Gastrocnemius medialis (tissue), 4 donors: ENCODE results near the gene HOXB1. TPM values are rescaled to one million over a fixed set of nuclear protein-coding genes. Genes with fewer than 3 reads are reported as not detected.

Experiments
- ATAC-seq, 2 donors: fragments of 150-250 bp; one replicate each; pipeline ENCODE4 v1.9.1; 2016
- DNase-seq, 2 donors: peaks; one replicate each; pipeline ENCODE4 v3.0.0-alpha.2; 2019
- H3K27ac ChIP-seq, 4 donors: fragments of 200-600 bp; sonication (generic); 1 replicate in 1 of 4; 2 replicates in 3 of 4; pipeline ENCODE4 v1.5.1; 2016 to 2018; ENCODE audit warnings: mild to moderate bottlenecking in 2 of 4, moderate library complexity in 1 of 4
- H3K27me3 ChIP-seq, 3 donors: fragments of 200-600 bp; sonication (generic) in 2 of 3; 1 replicate in 1 of 3; 2 replicates in 2 of 3; pipeline versions ENCODE4 v1.5.1 to v1.6.0; 2016 to 2019; ENCODE audit warnings: mild to moderate bottlenecking in 1 of 3, moderate library complexity in 1 of 3
- H3K36me3 ChIP-seq, 2 donors: fragments of 200-600 bp; sonication (generic) in 1 of 2; one replicate each; pipeline ENCODE4 v1.5.1; 2017 to 2018
- H3K4me1 ChIP-seq, 2 donors: fragments of 200-600 bp; sonication (generic) in 1 of 2; one replicate each; pipeline ENCODE4 v1.5.1; 2016 to 2017; ENCODE audit warnings: mild to moderate bottlenecking in 2 of 2
- H3K4me3 ChIP-seq, 4 donors: fragments of 200-600 bp; sonication (generic) in 3 of 4; 1 replicate in 1 of 4; 2 replicates in 3 of 4; pipeline ENCODE4 v1.5.1; 2016 to 2019; ENCODE audit warnings: mild to moderate bottlenecking in 2 of 4
- H3K9me3 ChIP-seq, 3 donors: fragments of 200-600 bp; sonication (generic) in 2 of 3; 1 replicate in 1 of 3; 2 replicates in 2 of 3; pipeline ENCODE4 v1.5.1; 2016 to 2019
- POLR2A ChIP-seq, 2 donors: fragments of 450-650 bp; IDR thresholded peaks; one replicate each; pipeline ENCODE4 v1.6.1; 2017; ENCODE audit warnings: antibody characterized with exemption in 2 of 2, mild to moderate bottlenecking in 2 of 2, moderate library complexity in 2 of 2
- in situ Hi-C, 4 donors: fragments of 200-750 bp; cut with MboI; loops; one replicate each; pipeline versions ENCODE4 v1.15.0 to v1.8.0; 2017; ENCODE audit warnings: low sequenced_read_pairs in 4 of 4
- intact Hi-C: fragments of 100-400 bp; cut with DNase I; formaldehyde crosslinking; loops from one replicate; pipeline ENCODE4 v1.15.1; 2023; ENCODE audit warnings: low total_unique reads
- total RNA-seq, 4 donors: library from RNA; depleted of rRNA; stranded (reverse); fragments of >200 nt; gene quantifications; one replicate each; pipeline versions ENCODE4 v1.1.0 to v1.2.3, GENCODE V29; 2016
- TF ChIP-seq, protein P1 (sequence below), 5 experiments: fragments of 450-650 bp in 3 of 5; fragments of 200-600 bp in 2 of 5; sonication (generic) in 2 of 5; IDR thresholded peaks in 4 of 5; conservative IDR thresholded peaks in 1 of 5; 1 replicate in 4 of 5; 2 replicates in 1 of 5; pipeline ENCODE4 v1.5.1; 2016 to 2019; ENCODE audit warnings: antibody characterized with exemption in 5 of 5, mild to moderate bottlenecking in 3 of 5, moderate library complexity in 3 of 5

The HOXB1 gene
- total RNA-seq, 4 donors from 2014 or later = not detected

DNA sequence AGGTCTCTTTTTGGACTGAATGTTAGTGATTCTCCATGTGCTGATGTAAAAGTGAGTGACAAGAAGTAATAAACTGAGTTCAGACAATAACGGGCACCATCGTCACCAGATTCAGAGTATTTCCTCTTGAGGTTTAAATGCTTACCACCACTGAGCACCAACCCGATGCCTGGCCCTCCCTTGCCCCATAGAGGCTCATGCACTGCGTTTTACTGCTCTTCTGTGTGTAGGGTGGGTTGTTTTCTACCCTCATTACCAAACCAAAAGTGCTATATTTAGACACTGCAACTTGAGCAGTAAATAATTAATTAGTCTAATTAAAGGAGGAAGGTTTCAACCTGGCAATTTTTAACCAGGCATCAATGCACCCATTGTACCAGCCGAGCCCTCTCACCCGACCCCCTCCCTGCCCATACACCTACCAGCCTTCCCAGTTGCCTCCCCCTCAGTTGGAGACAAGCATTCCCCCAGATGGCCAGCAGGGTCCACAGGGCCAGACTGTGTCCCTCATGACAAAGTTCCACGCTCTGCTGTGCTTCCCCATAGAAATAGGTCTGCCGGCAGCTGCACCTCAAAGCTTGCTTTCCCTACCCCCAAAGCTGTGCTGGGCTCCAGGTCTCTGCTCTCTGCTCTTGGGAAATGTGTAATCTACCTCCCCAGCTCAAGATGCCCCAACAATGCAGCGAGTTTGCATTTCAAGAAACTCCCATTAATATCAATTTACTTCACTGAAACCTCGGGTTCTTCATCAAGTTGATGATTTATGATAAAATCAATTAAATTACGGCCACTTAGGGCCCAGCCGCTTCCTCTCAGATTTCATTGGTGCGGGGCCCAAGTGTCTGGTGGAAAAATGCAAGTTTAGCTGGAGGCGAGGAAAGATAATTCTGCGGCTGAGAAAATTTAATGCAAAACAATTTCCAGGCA lies 31.3 kb upstream of the HOXB1 start:
- Histone ChIP-seq H3K4me1 (peaks cover under 1 to 2% of the 10 kb centered on the region in 2 donors), H3K27ac (no peak overlapping the region), H3K4me3 (no peak overlapping the region), H3K9me3 (no peaks in the 10 kb centered on the region), H3K27me3 (peaks cover 3 to 9% (median 5%) of the 10 kb centered on the region in 3 donors), H3K36me3 (no peaks in the 10 kb centered on the region)
- in situ Hi-C loops (no loop called here), intact Hi-C loops (no loop called here)
- ATAC-seq = no peak
- DNase-seq = no peak
- TF ChIP-seq, protein P1, sequence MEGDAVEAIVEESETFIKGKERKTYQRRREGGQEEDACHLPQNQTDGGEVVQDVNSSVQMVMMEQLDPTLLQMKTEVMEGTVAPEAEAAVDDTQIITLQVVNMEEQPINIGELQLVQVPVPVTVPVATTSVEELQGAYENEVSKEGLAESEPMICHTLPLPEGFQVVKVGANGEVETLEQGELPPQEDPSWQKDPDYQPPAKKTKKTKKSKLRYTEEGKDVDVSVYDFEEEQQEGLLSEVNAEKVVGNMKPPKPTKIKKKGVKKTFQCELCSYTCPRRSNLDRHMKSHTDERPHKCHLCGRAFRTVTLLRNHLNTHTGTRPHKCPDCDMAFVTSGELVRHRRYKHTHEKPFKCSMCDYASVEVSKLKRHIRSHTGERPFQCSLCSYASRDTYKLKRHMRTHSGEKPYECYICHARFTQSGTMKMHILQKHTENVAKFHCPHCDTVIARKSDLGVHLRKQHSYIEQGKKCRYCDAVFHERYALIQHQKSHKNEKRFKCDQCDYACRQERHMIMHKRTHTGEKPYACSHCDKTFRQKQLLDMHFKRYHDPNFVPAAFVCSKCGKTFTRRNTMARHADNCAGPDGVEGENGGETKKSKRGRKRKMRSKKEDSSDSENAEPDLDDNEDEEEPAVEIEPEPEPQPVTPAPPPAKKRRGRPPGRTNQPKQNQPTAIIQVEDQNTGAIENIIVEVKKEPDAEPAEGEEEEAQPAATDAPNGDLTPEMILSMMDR (IDR thresholded peaks at IDR 0.05 in 4 of 5, conservative IDR thresholded peaks at IDR 0.05 in 1 of 5) = no peak
- TF ChIP-seq POLR2A (IDR thresholded peaks at IDR 0.05) = no peak

DNA sequence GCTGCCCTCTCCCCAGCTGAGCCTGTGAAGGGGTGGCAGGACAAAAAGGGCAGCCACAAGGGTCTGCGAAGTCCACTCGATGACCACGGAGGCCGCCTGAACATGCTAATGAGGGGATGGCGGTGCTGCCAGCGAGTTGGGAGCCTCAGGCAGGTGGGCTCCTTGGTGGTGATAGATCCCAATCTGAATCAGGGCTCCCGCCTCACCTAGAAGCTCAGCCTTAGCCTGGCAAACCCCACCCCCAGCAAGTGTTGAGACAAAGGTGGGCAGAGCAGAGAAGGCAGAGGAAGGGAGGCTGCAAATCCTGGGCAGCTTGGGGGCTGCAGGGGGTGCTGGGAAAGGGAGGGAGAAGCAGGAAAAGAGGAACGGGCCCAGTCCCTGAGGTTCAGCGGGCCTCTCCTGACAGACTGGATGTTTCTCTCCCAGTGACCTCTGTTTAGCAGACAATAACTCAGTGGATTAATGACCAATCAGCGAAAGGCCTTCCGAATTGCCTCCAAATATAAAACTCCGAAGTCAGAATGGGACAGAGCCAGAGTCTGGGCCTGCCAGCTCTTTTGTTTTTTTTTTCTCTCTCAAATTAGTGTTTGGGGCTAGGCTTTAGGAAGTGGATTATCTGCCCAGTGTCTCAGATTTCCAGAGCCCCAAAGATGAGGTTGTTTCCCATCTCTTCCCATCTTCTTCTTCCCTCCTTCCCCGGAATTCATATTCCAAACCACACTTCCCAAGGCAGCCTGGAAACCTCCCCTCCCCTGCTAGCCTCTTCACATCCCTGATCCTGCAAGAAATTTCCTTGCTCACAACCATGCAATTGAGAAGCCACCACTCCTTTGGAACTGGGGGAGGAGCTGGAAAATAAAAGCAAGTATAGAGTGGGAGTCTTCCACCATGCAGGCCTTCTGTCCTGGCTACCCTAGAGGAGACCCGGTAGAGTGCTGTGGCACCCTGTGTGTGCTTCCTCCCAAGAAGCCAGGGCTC lies 29.3 kb upstream of the HOXB1 start:
- DNase-seq = no peak
- H3K36me3 ChIP-seq = no peaks in the 10 kb centered on the region
- intact Hi-C loops = no loop called here
- H3K27ac ChIP-seq = no peak overlapping the region
- in situ Hi-C loops = no loop called here
- no peak overlapping the region for H3K4me3 ChIP-seq
- TF ChIP-seq, protein P1 (IDR thresholded peaks at IDR 0.05 in 4 of 5, conservative IDR thresholded peaks at IDR 0.05 in 1 of 5) = no peak
- no peak for TF ChIP-seq POLR2A (IDR thresholded peaks at IDR 0.05)
- H3K27me3 ChIP-seq = peaks cover 11 to 12% (median 11%) of the 10 kb centered on the region in 3 donors
- no peaks in the 10 kb centered on the region for H3K9me3 ChIP-seq
- H3K4me1 ChIP-seq = peaks cover 2 to 13% of the 10 kb centered on the region in 2 donors
- no peak for ATAC-seq

DNA sequence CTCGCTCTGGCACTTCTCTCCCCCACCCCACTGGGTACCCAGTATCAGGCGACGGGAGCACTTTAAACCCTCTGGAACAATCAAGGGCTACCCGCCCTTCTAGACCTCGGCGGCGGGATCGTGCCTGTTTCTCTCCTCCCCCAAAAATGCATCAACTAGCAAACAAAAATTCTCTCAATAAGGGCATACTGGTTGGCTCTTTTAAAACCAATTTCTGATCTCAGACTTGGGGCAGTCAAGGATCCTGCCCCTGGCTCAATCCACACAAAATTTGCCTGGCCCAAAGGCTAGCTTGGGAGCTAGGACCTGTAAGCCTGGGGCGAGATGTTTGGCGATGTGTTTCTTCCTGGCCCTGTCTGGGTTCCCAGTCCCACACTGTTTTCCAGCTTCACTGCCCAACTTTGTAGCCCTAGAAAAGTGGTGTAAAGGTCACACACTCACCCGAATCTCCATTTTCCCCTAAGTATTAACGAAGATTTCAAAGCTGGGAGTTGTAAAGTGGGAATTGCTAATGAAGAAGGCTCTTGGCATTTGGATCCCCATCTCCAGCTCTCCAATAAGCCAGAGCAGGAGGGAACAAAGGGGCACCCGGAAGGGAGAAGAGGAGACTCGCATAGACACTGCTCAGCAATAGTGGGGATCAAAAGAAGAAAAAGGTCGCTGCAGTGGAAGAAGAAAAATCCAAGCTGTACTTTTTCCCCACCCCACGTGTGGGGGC lies 28.5 kb upstream of the HOXB1 start:
- intact Hi-C loops = no loop called here
- Histone ChIP-seq H3K9me3 (no peaks in the 10 kb centered on the region), H3K4me1 (peaks cover 3 to 13% of the 10 kb centered on the region in 2 donors), H3K27ac (no peak overlapping the region), H3K36me3 (no peaks in the 10 kb centered on the region), H3K27me3 (peaks cover 4 to 15% (median 8%) of the 10 kb centered on the region in 3 donors), H3K4me3 (no peak overlapping the region)
- DNase-seq = no peak
- no peak for ATAC-seq
- in situ Hi-C loops = no loop called here
- TF ChIP-seq, protein P1 (IDR thresholded peaks at IDR 0.05 in 4 of 5, conservative IDR thresholded peaks at IDR 0.05 in 1 of 5) = no peak
- TF ChIP-seq POLR2A (IDR thresholded peaks at IDR 0.05) = no peak

DNA sequence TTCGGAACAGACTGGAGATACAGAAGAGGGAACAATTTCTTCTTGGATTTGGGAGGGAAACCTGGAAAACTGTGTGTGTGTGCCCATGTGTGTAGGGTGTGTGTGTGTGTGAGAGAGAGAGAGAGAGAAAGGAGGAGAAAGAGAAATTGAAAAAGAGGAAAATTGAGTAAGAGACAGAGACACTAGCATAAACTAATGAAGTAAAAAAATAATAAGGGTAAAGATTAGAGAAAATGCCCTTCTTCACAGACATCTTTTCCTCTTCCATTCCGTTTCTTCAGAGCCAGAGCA lies 28.0 kb upstream of the HOXB1 start:
- peaks cover 4 to 14% (median 11%) of the 10 kb centered on the region in 3 donors for H3K27me3 ChIP-seq
- in situ Hi-C loops = no loop called here
- DNase-seq = no peak
- H3K27ac ChIP-seq = no peak overlapping the region
- no peaks in the 10 kb centered on the region for H3K9me3 ChIP-seq
- no peak for TF ChIP-seq POLR2A (IDR thresholded peaks at IDR 0.05)
- TF ChIP-seq, protein P1 (IDR thresholded peaks at IDR 0.05 in 4 of 5, conservative IDR thresholded peaks at IDR 0.05 in 1 of 5) = no peak
- H3K4me3 ChIP-seq = no peak overlapping the region
- intact Hi-C loops = no loop called here
- H3K4me1 ChIP-seq = peaks cover 6 to 16% of the 10 kb centered on the region in 2 donors
- no peaks in the 10 kb centered on the region for H3K36me3 ChIP-seq
- no peak for ATAC-seq
